Astrocyte of the hippocampus (primary cell): ENCODE measurements around the gene GPR146.
A peak's percentile ranks its signal among the peaks of the same experiment; 100 is the strongest.

Source experiments
- DNase-seq: peaks from one replicate; pipeline ENCODE4 v3.0.0; 2011; ENCODE audit warnings: low read depth, low spot score

GPR146 gene

GRCh38 chr7:1043552-1044188 lies 676 bp upstream of the GPR146 start:
- no peak for DNase-seq

DNA sequence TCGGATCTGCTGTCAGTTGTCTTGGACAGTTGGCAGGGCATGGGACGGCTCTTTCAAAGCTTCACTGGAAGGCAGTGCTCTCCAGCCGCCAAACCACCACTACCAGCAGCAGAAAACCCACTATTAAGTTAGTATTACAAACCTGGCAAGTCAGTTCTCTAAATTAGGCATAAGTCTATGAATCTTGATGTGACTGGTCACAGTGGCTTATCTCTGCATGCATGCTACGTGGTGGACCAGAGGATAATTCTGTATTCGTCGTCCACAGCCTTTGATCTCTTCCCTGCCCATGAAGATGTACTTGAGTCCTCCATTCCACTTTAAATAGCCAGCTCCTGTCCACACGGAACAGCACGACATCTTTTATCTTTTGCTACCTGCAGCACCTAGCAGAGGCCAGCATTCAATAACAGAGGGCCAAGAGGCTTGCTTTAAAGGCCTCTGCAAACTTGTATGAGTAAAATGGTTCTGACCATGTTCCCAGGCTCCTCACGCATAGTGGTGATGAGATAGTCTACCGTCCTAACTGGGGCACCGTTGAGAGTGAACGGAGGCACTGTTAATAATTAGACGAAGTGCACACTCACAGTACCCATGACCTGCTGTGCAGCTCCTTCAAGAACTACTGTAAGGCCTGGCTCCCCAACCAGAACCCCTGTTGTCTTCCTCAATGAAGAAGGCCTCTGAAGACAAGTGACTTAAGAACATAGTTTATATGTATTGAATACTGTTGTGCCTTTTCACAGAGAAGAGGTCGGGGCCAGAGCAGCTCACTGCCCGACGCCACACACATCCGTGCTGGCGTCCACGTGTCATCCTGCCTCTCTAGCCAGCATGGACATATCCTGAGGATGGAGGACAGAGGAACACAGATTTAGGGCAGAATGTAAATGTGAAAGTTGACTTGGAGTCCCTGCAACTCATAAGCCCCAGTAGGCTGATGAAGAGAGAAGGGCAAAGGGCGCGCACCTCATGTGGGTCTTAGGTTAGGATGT lies 1.0 kb downstream of the GPR146 start:
- DNase-seq, result no peak

- DNase-seq, result no peak
Observed at GRCh38 chr7:1046722-1047679, 2.7 kb downstream of the GPR146 start.

- DNase-seq, result no peak
Observed at GRCh38 chr7:1049006-1049741, 4.8 kb downstream of the GPR146 start.

GRCh38 chr7:1049801-1050200 lies 5.5 kb downstream of the GPR146 start:
- DNase-seq, result no peak

DNA sequence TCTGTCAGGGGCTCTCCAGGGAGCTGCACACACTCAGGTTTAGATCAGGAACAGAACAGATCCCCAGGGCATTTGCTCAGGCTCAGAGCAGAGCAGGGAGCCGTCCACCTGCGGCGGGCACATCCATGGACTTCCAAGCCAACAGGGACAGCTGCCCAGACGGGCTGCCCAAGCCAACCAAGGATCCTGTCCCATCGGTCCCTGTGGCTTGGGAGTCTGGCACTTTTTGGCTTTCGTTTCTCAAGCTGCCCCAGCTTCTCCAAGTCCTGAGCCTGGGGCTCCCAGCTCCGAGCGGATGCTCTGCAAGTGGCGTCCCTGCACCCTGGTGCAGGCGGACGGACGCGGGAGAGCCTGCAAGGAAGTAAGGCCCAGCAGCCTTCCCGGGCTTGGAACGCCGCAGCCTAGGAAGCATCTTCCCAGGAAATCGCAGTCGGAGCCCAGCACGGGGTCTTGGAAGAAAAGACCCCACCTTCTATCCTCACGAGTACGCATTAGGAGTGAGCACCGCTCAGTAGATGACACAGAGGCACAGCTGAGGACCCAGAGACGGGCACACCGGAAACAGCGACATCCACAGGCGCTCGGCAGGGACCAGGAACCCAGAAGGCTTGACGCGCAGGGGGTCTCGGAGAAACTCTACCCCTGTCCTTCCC lies 6.0 kb downstream of the GPR146 start:
- DNase-seq, result no peak

GRCh38 chr7:1050956-1051690 lies 6.8 kb downstream of the GPR146 start:
- DNase-seq, result no peak

DNA sequence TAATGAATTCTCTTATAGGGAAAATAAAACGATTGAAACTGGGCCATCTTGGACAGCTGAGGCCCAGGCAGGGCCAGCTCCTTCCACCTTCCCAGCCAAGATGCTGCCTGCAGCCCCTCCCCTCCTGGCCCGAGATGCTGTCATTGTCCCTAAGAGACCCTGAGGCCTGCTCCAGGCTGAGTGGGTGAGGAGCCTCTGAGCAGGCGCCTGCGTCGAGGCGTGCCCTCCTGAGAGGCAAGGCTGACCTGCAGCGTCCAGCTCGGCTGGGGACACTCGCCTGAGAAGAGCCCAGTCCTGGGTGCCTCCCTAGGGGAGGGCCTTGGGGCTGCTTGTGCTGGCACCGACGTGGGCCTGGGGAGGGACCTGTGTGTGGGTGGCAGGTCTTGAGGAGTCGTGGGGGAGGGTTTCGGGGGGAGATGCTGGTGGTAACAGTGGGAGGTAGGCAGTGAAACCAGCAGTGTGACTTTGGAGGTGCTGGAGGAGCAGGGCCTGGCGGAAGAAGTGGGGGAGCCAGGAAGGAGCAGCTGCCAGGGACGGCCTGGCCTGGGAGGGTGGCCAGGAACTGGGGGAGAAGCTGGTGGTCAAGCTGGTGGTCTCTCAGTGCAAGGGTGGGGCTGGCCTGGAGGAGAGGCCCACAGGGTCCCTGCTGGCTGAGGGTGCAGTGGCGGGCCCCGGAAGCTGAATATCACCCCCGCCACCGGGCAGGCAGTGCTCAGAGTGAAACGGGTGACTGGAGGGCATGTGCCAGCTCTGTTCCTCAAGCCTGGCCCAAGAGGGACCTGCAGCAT lies 7.9 kb downstream of the GPR146 start:
- DNase-seq, result no peak

DNA sequence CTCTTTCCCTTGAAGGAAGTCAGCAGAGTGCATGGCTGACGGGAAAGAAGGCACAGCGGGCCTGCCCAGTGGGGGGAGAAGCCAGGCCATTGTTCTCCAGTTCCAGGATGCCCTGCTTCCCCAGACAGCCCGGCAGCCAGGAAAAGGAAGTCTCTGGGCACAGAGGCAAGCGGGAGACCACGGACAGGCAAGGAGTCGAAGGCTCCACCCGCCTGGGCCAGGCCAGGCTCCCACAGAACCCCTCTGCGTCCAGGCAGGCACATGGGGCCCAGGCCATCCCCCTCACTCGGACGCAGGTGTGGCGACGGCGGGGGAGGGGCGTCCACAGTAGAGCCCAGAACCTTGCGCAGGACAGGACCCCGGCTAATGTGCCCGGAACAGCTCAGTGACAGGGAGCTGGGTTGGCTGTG lies 8.7 kb downstream of the GPR146 start:
- no peak for DNase-seq

- no peak for DNase-seq
Observed at GRCh38 chr7:1053816-1054370, 9.5 kb downstream of the GPR146 start.

GRCh38 chr7:1054438-1054837 lies 10.1 kb downstream of the GPR146 start:
- DNase-seq, result peak; percentile 30

GRCh38 chr7:1054861-1055450 lies 10.6 kb downstream of the GPR146 start:
- DNase-seq, result peak; percentile 80

DNA sequence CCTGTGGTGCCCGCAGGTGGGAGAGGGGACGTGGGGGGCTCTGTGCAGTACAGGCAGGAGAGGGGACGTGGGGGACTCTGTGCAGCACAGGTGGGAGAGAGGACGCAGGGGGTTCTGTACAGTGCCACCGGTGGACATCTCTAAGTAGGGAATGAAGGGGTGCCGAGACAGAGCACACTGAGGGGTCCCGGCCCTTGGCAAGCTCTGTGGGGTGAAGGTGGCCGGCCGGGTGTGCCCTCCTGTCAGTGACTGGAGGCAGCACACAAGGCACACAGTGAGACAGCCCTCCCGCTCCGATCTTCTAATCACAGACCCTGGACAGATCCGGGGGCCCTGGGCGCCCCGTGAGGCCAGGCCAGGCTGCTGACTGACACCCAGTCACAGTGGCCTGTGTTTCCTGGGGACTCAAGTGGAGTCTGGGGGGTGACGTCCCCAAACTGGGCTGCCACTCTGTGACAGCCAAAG lies 11.2 kb downstream of the GPR146 start:
- no peak for DNase-seq

GRCh38 chr7:1055956-1056784 lies 11.8 kb downstream of the GPR146 start:
- DNase-seq, result no peak

GRCh38 chr7:1056785-1057410 lies 12.6 kb downstream of the GPR146 start:
- DNase-seq, result no peak

DNA sequence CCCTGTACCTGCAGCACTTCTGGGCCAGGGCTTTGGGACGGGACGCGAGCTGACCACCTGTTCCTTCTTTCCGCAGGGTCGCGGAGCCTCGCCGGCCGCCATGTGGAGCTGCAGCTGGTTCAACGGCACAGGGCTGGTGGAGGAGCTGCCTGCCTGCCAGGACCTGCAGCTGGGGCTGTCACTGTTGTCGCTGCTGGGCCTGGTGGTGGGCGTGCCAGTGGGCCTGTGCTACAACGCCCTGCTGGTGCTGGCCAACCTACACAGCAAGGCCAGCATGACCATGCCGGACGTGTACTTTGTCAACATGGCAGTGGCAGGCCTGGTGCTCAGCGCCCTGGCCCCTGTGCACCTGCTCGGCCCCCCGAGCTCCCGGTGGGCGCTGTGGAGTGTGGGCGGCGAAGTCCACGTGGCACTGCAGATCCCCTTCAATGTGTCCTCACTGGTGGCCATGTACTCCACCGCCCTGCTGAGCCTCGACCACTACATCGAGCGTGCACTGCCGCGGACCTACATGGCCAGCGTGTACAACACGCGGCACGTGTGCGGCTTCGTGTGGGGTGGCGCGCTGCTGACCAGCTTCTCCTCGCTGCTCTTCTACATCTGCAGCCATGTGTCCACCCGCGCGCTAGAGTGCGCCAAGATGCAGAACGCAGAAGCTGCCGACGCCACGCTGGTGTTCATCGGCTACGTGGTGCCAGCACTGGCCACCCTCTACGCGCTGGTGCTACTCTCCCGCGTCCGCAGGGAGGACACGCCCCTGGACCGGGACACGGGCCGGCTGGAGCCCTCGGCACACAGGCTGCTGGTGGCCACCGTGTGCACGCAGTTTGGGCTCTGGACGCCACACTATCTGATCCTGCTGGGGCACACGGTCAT lies 13.3 kb downstream of the GPR146 start:
- DNase-seq, result no peak
